ENCODE data around the gene SLC12A1. TPM values are rescaled to one million over a fixed set of nuclear protein-coding genes. Genes with fewer than 3 reads are reported as not detected.
A peak's percentile ranks its signal among the peaks of the same experiment; 100 is the strongest.

Gene SLC12A1
- not detected for total RNA-seq

GRCh38 chr15:48205981-48206380 is at the start of gene SLC12A1:
Gene SLC12A1, plus strand, starts transcription at chr15:48206302. Its CDS starts 1,418 bp downstream, at chr15:48207720.
- H3K4me3 Mint-ChIP-seq = no peak within 1 kb of the TSS
- no peaks in the 10 kb centered on the region for H3K9me3 Mint-ChIP-seq
- H3K36me3 Mint-ChIP-seq (ENCODE audit: low read depth) = no peaks in the 10 kb centered on the region
- POLR2A ChIA-PET = no interaction called here
- no peaks in the 10 kb centered on the region for H3K4me1 Mint-ChIP-seq
- peaks cover 2% of the 10 kb centered on the region for H3K27me3 Mint-ChIP-seq
- CTCF ChIA-PET = no interaction called here
- no peak for DNase-seq
- H3K27ac Mint-ChIP-seq = no peak within 1 kb of the TSS

GRCh38 chr15:48168616-48169015 is 37.5 kb upstream of the SLC12A1 start:
- peaks cover 17% of the 10 kb centered on the region for H3K36me3 Mint-ChIP-seq (ENCODE audit: low read depth)
- no peaks in the 10 kb centered on the region for H3K27me3 Mint-ChIP-seq
- H3K9me3 Mint-ChIP-seq = peaks cover 5% of the 10 kb centered on the region
- ChIA-PET CTCF (no interaction called here), POLR2A (no interaction called here)
- no peaks in the 10 kb centered on the region for H3K4me1 Mint-ChIP-seq
- H3K27ac Mint-ChIP-seq = no peak overlapping the region
- H3K4me3 Mint-ChIP-seq = no peak overlapping the region
- DNase-seq = no peak

- peaks cover 17% of the 10 kb centered on the region for H3K36me3 Mint-ChIP-seq (ENCODE audit: low read depth)
- no peaks in the 10 kb centered on the region for H3K27me3 Mint-ChIP-seq
- ChIA-PET POLR2A (no interaction called here), CTCF (no interaction called here)
- no peak overlapping the region for H3K4me3 Mint-ChIP-seq
- peaks cover 6% of the 10 kb centered on the region for H3K4me1 Mint-ChIP-seq
- DNase-seq = no peak
- H3K27ac Mint-ChIP-seq = no peak overlapping the region
- H3K9me3 Mint-ChIP-seq = peaks cover 5% of the 10 kb centered on the region
These were observed 35.1 kb upstream of the SLC12A1 start for GRCh38 chr15:48170981-48171380.

- Mint-ChIP-seq H3K36me3 (ENCODE audit: low read depth) (peaks cover 2% of the 10 kb centered on the region), H3K4me1 (peaks cover 19% of the 10 kb centered on the region), H3K4me3 (no peak overlapping the region), H3K27me3 (peaks cover 11% of the 10 kb centered on the region), H3K9me3 (peaks cover 5% of the 10 kb centered on the region), H3K27ac (no peak overlapping the region)
- ChIA-PET POLR2A (no interaction called here), CTCF (no interaction called here)
- no peak for DNase-seq
These were observed 31.0 kb upstream of the SLC12A1 start for GRCh38 chr15:48175126-48175525.

GRCh38 chr15:48176112-48176511 is 30.0 kb upstream of the SLC12A1 start:
- ChIA-PET CTCF (no interaction called here), POLR2A (no interaction called here)

GRCh38 chr15:48176957-48177356 is 29.1 kb upstream of the SLC12A1 start:
- no peak overlapping the region for H3K27ac Mint-ChIP-seq
- H3K9me3 Mint-ChIP-seq = peaks cover 5% of the 10 kb centered on the region
- CTCF ChIA-PET = no interaction called here
- H3K4me3 Mint-ChIP-seq = peak overlapping the region; percentile 76
- peaks cover 2% of the 10 kb centered on the region for H3K36me3 Mint-ChIP-seq (ENCODE audit: low read depth)
- H3K27me3 Mint-ChIP-seq = peaks cover 14% of the 10 kb centered on the region
- H3K4me1 Mint-ChIP-seq = peaks cover 19% of the 10 kb centered on the region
- POLR2A ChIA-PET = interaction anchor here (0.9 to 1.8 kb wide), 2 partner anchors 155 to 159 kb away, joined by 4 to 20 read pairs; partner anchors contain the start of gene DUT
- no peak for DNase-seq

More at GRCh38 chr15:48176112-48176511, 30.0 kb upstream of the SLC12A1 start:
- H3K4me1 Mint-ChIP-seq = peaks cover 19% of the 10 kb centered on the region
- no peak overlapping the region for H3K27ac Mint-ChIP-seq
- no peak overlapping the region for H3K4me3 Mint-ChIP-seq
- DNase-seq = no peak
- peaks cover 13% of the 10 kb centered on the region for H3K27me3 Mint-ChIP-seq
- H3K36me3 Mint-ChIP-seq (ENCODE audit: low read depth) = peaks cover 2% of the 10 kb centered on the region
- peaks cover 5% of the 10 kb centered on the region for H3K9me3 Mint-ChIP-seq

- DNase-seq = no peak
- H3K9me3 Mint-ChIP-seq = peaks cover 5% of the 10 kb centered on the region
- H3K4me3 Mint-ChIP-seq = peak overlapping the region; percentile 76
- peaks cover 2% of the 10 kb centered on the region for H3K36me3 Mint-ChIP-seq (ENCODE audit: low read depth)
- peak overlapping the region; percentile 71 for H3K27ac Mint-ChIP-seq
- POLR2A ChIA-PET = interaction anchor here (0.9 to 1.8 kb wide), 2 partner anchors 154 to 159 kb away, joined by 4 to 20 read pairs; partner anchors contain the start of gene DUT
- CTCF ChIA-PET = no interaction called here
- H3K4me1 Mint-ChIP-seq = peaks cover 19% of the 10 kb centered on the region
- H3K27me3 Mint-ChIP-seq = peaks cover 17% of the 10 kb centered on the region
These were observed 28.7 kb upstream of the SLC12A1 start for GRCh38 chr15:48177383-48177765.

- Mint-ChIP-seq H3K9me3 (peaks cover 3% of the 10 kb centered on the region), H3K27me3 (peaks cover 17% of the 10 kb centered on the region), H3K36me3 (ENCODE audit: low read depth) (peaks cover 2% of the 10 kb centered on the region), H3K4me3 (peak within 1 kb of the TSS; percentile 76), H3K4me1 (peaks cover 19% of the 10 kb centered on the region), H3K27ac (peak within 1 kb of the TSS; percentile 71)
- CTCF ChIA-PET = no interaction called here
- DNase-seq = peak; percentile 76
- POLR2A ChIA-PET = interaction anchor here (0.9 to 1.8 kb wide), 3 partner anchors 11 to 158 kb away, joined by 4 to 20 read pairs (median 4); partner anchors contain the start of gene DUT
These were observed 28.1 kb upstream of the SLC12A1 start, which contains the start of gene MYEF2 for GRCh38 chr15:48177766-48178647. Gene MYEF2, minus strand, starts transcription at chr15:48178295. Its CDS starts 58 bp downstream, at chr15:48178237.

- H3K27ac Mint-ChIP-seq = no peak overlapping the region
- DNase-seq = no peak
- ChIA-PET POLR2A (interaction anchor here (1.2 kb wide), 1 partner anchor 12 kb away, joined by 4 read pairs; no protein-coding TSS in a partner anchor), CTCF (no interaction called here)
- H3K9me3 Mint-ChIP-seq = no peaks in the 10 kb centered on the region
- no peaks in the 10 kb centered on the region for H3K36me3 Mint-ChIP-seq (ENCODE audit: low read depth)
- H3K4me3 Mint-ChIP-seq = peak overlapping the region; percentile 26
- peaks cover 19% of the 10 kb centered on the region for H3K4me1 Mint-ChIP-seq
- H3K27me3 Mint-ChIP-seq = peaks cover 17% of the 10 kb centered on the region
These were observed 27.5 kb upstream of the SLC12A1 start for GRCh38 chr15:48178648-48178931.

- Mint-ChIP-seq H3K27me3 (peaks cover 13% of the 10 kb centered on the region), H3K27ac (no peak overlapping the region), H3K4me3 (no peak overlapping the region), H3K4me1 (no peaks in the 10 kb centered on the region), H3K36me3 (ENCODE audit: low read depth) (no peaks in the 10 kb centered on the region), H3K9me3 (no peaks in the 10 kb centered on the region)
- POLR2A ChIA-PET = no interaction called here
- CTCF ChIA-PET = no interaction called here
- DNase-seq = no peak
These were observed 23.4 kb upstream of the SLC12A1 start for GRCh38 chr15:48182749-48183148.

GRCh38 chr15:48185529-48185928 is 20.6 kb upstream of the SLC12A1 start:
- Mint-ChIP-seq H3K4me3 (no peak overlapping the region), H3K27ac (no peak overlapping the region), H3K4me1 (no peaks in the 10 kb centered on the region), H3K36me3 (ENCODE audit: low read depth) (no peaks in the 10 kb centered on the region), H3K27me3 (peaks cover 11% of the 10 kb centered on the region), H3K9me3 (no peaks in the 10 kb centered on the region)
- CTCF ChIA-PET = no interaction called here
- POLR2A ChIA-PET = no interaction called here
- DNase-seq = no peak

- Mint-ChIP-seq H3K27me3 (peaks cover 14% of the 10 kb centered on the region), H3K4me1 (peaks cover under 1% of the 10 kb centered on the region), H3K36me3 (ENCODE audit: low read depth) (no peaks in the 10 kb centered on the region), H3K4me3 (no peak overlapping the region), H3K9me3 (no peaks in the 10 kb centered on the region), H3K27ac (no peak overlapping the region)
- DNase-seq = no peak
- ChIA-PET POLR2A (no interaction called here), CTCF (no interaction called here)
These were observed 19.8 kb upstream of the SLC12A1 start for GRCh38 chr15:48186271-48186670.

- H3K4me1 Mint-ChIP-seq = peaks cover 3% of the 10 kb centered on the region
- H3K4me3 Mint-ChIP-seq = no peak overlapping the region
- H3K27me3 Mint-ChIP-seq = peaks cover 18% of the 10 kb centered on the region
- peak; percentile 51 for DNase-seq
- CTCF ChIA-PET = no interaction called here
- H3K9me3 Mint-ChIP-seq = no peaks in the 10 kb centered on the region
- H3K27ac Mint-ChIP-seq = no peak overlapping the region
- POLR2A ChIA-PET = no interaction called here
- no peaks in the 10 kb centered on the region for H3K36me3 Mint-ChIP-seq (ENCODE audit: low read depth)
These were observed 15.0 kb upstream of the SLC12A1 start for GRCh38 chr15:48190932-48191573.
